ENCODE measurements around the gene PALM.
"Not testable (repeated sequence)": the region's sequence is repeated elsewhere in the genome, so short reads cannot be mapped to it uniquely, and the experiment has no call there.

The PALM gene

GRCh38 chr19:685454-685931 is 23.2 kb upstream of the PALM start:
- H3K9me3 ChIP-seq (ENCODE audit: low read length), result peaks cover 8% of the 10 kb centered on the region
- no peaks in the 10 kb centered on the region for H3K4me1 ChIP-seq (ENCODE audit: insufficient read depth, low read length)
- H3K27me3 ChIP-seq (ENCODE audit: insufficient read depth, low read length), result no peaks in the 10 kb centered on the region
- H3K36me3 ChIP-seq (ENCODE audit: insufficient read depth, low read length), result no peaks in the 10 kb centered on the region
- no peak overlapping the region for H2AFZ ChIP-seq (ENCODE audit: low read depth, low read length)
- no peak overlapping the region for H3K4me3 ChIP-seq (ENCODE audit: low read length)

- H3K9me3 ChIP-seq (ENCODE audit: low read length), result peaks cover 11% of the 10 kb centered on the region
- H3K4me3 ChIP-seq (ENCODE audit: low read length), result no peak overlapping the region
- H3K27me3 ChIP-seq (ENCODE audit: insufficient read depth, low read length), result no peaks in the 10 kb centered on the region
- H3K36me3 ChIP-seq (ENCODE audit: insufficient read depth, low read length), result no peaks in the 10 kb centered on the region
- H3K4me1 ChIP-seq (ENCODE audit: insufficient read depth, low read length), result no peaks in the 10 kb centered on the region
- H2AFZ ChIP-seq (ENCODE audit: low read depth, low read length), result no peak overlapping the region
Measured at GRCh38 chr19:686589-687297, 22.0 kb upstream of the PALM start.

DNA sequence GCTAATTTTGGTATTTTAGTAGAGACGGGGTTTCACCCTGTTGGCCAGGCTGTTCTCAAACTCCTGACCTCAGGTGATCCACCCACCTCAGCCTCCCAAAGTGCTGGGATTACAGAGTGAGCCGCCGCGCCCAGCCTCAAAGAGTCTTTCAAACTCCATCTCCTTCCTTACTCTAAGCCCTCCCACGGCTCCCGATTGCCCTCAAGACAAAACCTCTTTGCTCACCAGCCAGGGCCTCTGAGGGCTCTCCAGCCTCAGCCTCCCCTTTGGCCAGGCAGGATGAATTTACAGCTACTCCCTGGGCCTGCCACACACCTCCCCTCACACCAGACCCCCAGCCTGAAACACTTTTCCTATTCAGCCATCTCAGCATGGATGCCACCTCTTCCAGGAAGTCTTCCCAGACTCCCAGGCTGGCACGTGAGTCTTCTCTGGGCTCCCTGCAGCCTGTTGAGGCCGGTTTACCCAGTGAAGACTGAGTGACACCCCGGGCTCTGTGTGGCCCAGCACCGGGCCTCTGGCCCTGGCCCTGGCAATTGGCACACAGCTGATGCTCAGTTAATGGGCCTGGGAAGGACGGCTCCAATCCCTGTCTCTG is 21.1 kb upstream of the PALM start:
- H3K27me3 ChIP-seq (ENCODE audit: insufficient read depth, low read length), result no peaks in the 10 kb centered on the region
- no peak overlapping the region for H2AFZ ChIP-seq (ENCODE audit: low read depth, low read length)
- H3K4me3 ChIP-seq (ENCODE audit: low read length), result no peak overlapping the region
- H3K9me3 ChIP-seq (ENCODE audit: low read length), result peaks cover 11% of the 10 kb centered on the region
- H3K36me3 ChIP-seq (ENCODE audit: insufficient read depth, low read length), result no peaks in the 10 kb centered on the region
- H3K4me1 ChIP-seq (ENCODE audit: insufficient read depth, low read length), result no peaks in the 10 kb centered on the region

DNA sequence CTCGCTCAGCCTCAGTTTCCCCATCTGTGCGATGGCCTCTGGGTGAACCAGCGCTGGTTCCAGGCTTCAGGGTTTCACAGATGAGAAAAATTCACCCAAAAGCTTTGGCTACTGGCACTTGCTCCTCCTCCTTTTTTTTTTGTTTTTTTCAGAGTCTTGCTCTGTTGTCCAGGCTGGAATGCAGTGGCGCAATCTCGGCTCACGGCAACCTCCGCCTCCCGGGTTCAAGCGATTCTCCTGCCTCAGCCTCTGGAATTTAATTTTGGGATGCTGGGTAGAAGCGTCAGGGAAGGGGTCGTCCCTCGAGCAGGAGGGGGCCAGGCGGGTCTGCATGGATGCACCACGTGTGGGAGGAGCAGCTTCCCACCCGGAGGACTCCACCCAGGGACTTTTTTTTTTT is 20.5 kb upstream of the PALM start:
- no peaks in the 10 kb centered on the region for H3K36me3 ChIP-seq (ENCODE audit: insufficient read depth, low read length)
- no peaks in the 10 kb centered on the region for H3K4me1 ChIP-seq (ENCODE audit: insufficient read depth, low read length)
- H3K9me3 ChIP-seq (ENCODE audit: low read length), result peaks cover 11% of the 10 kb centered on the region
- H3K27me3 ChIP-seq (ENCODE audit: insufficient read depth, low read length), result no peaks in the 10 kb centered on the region
- no peak overlapping the region for H3K4me3 ChIP-seq (ENCODE audit: low read length)
- H2AFZ ChIP-seq (ENCODE audit: low read depth, low read length), result no peak overlapping the region

DNA sequence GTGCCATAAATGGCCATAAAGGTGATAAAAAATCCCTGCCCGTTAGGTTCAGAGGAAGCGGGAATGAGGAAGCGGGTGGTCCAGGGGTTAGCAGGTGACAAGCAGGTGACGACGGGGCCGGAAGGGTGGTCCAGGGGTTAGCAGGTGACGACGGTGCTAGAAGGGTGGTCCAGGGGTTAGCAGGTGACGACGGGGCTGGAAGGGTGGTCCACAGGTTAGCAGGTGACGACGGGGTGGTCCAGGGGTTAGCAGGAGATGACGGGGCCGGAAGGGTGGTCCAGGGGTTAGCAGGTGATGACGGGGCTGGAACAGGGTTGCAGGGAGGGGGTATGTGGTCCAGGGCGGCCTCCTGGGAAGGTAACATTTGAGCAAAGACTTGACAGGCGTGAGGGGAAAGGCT is 19.7 kb upstream of the PALM start:
- Histone ChIP-seq H3K36me3 (ENCODE audit: insufficient read depth, low read length) (no peaks in the 10 kb centered on the region), H2AFZ (ENCODE audit: low read depth, low read length) (no peak overlapping the region), H3K4me3 (ENCODE audit: low read length) (no peak overlapping the region)

GRCh38 chr19:690203-690602 is 18.5 kb upstream of the PALM start:
- Histone ChIP-seq H3K4me1 (ENCODE audit: insufficient read depth, low read length) (peaks cover 1% of the 10 kb centered on the region), H3K9me3 (ENCODE audit: low read length) (peaks cover 11% of the 10 kb centered on the region), H3K4me3 (ENCODE audit: low read length) (no peak overlapping the region), H3K36me3 (ENCODE audit: insufficient read depth, low read length) (no peaks in the 10 kb centered on the region), H3K27me3 (ENCODE audit: insufficient read depth, low read length) (peaks cover 6% of the 10 kb centered on the region), H2AFZ (ENCODE audit: low read depth, low read length) (no peak overlapping the region)

More for the DNA sequence above, 19.7 kb upstream of the PALM start:
- H3K4me1 ChIP-seq (ENCODE audit: insufficient read depth, low read length), result no peaks in the 10 kb centered on the region
- H3K9me3 ChIP-seq (ENCODE audit: low read length), result peaks cover 11% of the 10 kb centered on the region
- H3K27me3 ChIP-seq (ENCODE audit: insufficient read depth, low read length), result no peaks in the 10 kb centered on the region

GRCh38 chr19:694481-695351 is 14.0 kb upstream of the PALM start:
- peaks cover 1% of the 10 kb centered on the region for H3K4me1 ChIP-seq (ENCODE audit: insufficient read depth, low read length)
- no peak overlapping the region for H3K4me3 ChIP-seq (ENCODE audit: low read length)
- H3K27me3 ChIP-seq (ENCODE audit: insufficient read depth, low read length), result peaks cover 8% of the 10 kb centered on the region
- H2AFZ ChIP-seq (ENCODE audit: low read depth, low read length), result peak overlapping the region; percentile 26
- no peaks in the 10 kb centered on the region for H3K36me3 ChIP-seq (ENCODE audit: insufficient read depth, low read length)
- H3K9me3 ChIP-seq (ENCODE audit: low read length), result peaks cover 2% of the 10 kb centered on the region

DNA sequence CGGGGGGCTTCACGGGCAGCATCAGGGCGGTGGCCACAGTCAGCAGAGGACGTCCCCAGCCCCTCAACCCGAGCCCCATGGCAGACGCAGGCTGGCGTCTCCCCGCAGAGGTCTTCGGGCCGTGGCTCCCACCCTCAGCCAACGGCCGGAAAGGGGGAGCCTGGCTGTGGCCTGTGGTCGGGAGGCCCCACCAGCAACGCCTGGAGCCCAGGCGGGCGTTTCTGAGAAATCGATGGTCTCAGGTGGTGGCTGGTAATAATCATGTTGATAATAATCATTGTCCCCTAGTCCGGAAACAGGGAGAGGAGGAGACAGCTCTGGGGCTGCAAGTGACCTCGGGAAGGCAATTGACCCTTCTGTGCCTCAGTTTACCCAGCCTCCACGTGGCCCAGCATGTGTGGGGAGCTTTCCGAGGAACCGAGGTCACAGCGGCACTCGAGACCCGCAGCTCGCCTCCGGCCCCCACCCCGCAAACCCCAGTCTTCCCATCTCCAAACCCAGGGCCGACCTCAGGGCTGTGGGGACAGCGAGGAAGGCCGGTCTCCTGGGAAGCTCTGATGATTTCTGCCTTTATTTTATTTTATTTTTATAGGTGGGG is 13.3 kb upstream of the PALM start, which contains the start of gene PRSS57:
Gene PRSS57 (minus strand): TSS at position 101 of the 598 bp plus-strand sequence. CDS start 22 bp downstream, at position 79.
- Histone ChIP-seq H3K4me1 (ENCODE audit: insufficient read depth, low read length) (peaks cover 1% of the 10 kb centered on the region), H3K36me3 (ENCODE audit: insufficient read depth, low read length) (no peaks in the 10 kb centered on the region), H2AFZ (ENCODE audit: low read depth, low read length) (peak within 1 kb of the TSS; percentile 26), H3K27me3 (ENCODE audit: insufficient read depth, low read length) (peaks cover 8% of the 10 kb centered on the region), H3K4me3 (ENCODE audit: low read length) (no peak within 1 kb of the TSS), H3K9me3 (ENCODE audit: low read length) (peaks cover 2% of the 10 kb centered on the region)

DNA sequence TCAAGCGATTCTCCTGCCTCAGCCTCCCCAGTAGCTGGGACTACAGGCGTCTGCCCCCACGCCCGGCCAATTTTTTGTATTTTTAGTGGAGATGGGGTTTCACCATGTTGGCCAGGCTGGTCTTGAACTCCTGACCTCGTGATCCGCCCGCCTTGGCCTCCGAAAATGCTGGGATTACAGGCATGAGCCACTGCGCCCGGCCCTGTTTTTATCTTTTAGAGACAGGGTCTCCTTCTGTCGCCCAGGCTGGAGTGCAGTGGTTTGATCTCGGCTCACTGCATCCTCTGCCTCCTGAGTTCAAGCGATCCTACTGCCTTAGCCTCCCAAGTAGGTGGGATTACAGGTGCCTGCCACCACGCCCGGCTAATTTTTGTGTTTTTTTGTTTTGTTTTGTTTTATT is 10.2 kb upstream of the PALM start:
- H3K27me3 ChIP-seq (ENCODE audit: insufficient read depth, low read length), result peaks cover 11% of the 10 kb centered on the region
- H3K4me3 ChIP-seq (ENCODE audit: low read length); H3K36me3 ChIP-seq (ENCODE audit: insufficient read depth, low read length); H3K4me1 ChIP-seq (ENCODE audit: insufficient read depth, low read length); H2AFZ ChIP-seq (ENCODE audit: low read depth, low read length); H3K9me3 ChIP-seq (ENCODE audit: low read length): not testable (repeated sequence)

DNA sequence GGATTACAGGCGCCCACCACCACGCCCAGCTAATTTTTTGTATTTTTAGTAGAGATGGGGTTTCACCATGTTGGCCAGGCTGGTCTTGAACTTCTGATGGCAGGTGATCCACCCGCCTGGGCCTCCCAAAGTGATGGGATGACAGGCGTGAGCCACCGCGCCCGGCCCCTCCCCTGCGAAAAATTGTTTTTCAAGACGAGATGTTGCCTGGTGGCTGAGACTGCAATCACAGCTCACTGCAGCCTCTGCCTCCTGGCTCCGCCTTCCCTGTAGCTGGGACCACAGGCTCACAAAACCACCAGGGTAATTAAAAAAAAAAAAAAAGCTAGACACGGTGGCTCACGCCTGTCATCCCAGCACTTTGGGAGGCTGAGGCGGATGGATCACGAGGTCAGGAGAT is 8.8 kb upstream of the PALM start:
- not testable (repeated sequence) for H2AFZ ChIP-seq (ENCODE audit: low read depth, low read length); H3K36me3 ChIP-seq (ENCODE audit: insufficient read depth, low read length); H3K4me3 ChIP-seq (ENCODE audit: low read length); H3K9me3 ChIP-seq (ENCODE audit: low read length); H3K4me1 ChIP-seq (ENCODE audit: insufficient read depth, low read length)
- peaks cover 11% of the 10 kb centered on the region for H3K27me3 ChIP-seq (ENCODE audit: insufficient read depth, low read length)

DNA sequence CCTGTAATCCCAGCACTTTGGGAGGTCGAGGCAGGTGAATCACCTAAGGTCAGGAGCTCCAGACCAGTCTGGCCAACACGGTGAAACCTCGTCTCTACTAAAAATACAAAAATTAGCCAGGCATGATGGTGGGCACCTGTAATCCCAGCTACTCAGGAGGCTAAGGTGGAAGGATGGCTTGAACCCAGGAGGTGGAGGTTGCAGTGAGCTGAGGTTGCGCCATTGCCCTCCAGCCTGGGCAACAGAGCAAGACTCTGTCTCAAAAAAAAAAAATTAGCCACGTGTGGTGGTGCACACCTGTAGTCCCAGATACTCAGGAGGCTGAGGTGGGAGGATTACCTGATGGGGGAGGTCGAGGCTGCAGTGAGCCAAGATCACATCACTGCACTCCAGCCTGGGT is 5.9 kb upstream of the PALM start:
- H3K36me3 ChIP-seq (ENCODE audit: insufficient read depth, low read length); H2AFZ ChIP-seq (ENCODE audit: low read depth, low read length); H3K9me3 ChIP-seq (ENCODE audit: low read length); H3K4me3 ChIP-seq (ENCODE audit: low read length); H3K4me1 ChIP-seq (ENCODE audit: insufficient read depth, low read length): not testable (repeated sequence)
- peaks cover 11% of the 10 kb centered on the region for H3K27me3 ChIP-seq (ENCODE audit: insufficient read depth, low read length)

- Histone ChIP-seq H3K36me3 (ENCODE audit: insufficient read depth, low read length) (no peaks in the 10 kb centered on the region), H3K4me3 (ENCODE audit: low read length) (no peak overlapping the region), H2AFZ (ENCODE audit: low read depth, low read length) (no peak overlapping the region), H3K9me3 (ENCODE audit: low read length) (no peaks in the 10 kb centered on the region), H3K27me3 (ENCODE audit: insufficient read depth, low read length) (peaks cover 11% of the 10 kb centered on the region), H3K4me1 (ENCODE audit: insufficient read depth, low read length) (no peaks in the 10 kb centered on the region)
Measured at GRCh38 chr19:703329-703650, 5.4 kb upstream of the PALM start.
